NT2/D1 (cell line): ENCODE data around the gene ALOX12.

Experiments
- DNase-seq: peaks from one replicate; pipeline ENCODE4 v3.0.0-alpha.2; 2011; ENCODE audit warnings: low read depth, low spot score
- H3K27me3 ChIP-seq: 2 replicates; pipeline ENCODE4 v1.6.0; 2011; ENCODE audit warnings: mild to moderate bottlenecking; ENCODE audit not compliant: insufficient read length, insufficient read depth
- H3K36me3 ChIP-seq: 2 replicates; pipeline ENCODE4 v1.6.1; 2011; ENCODE audit warnings: mild to moderate bottlenecking, low read length, mixed read lengths; ENCODE audit not compliant: insufficient read depth, insufficient read length
- H3K4me1 ChIP-seq: 2 replicates; pipeline ENCODE4 v1.5.1; 2011; ENCODE audit not compliant: insufficient read depth, insufficient read length
- H3K4me3 ChIP-seq: 2 replicates; pipeline ENCODE4 v1.5.1; 2011; ENCODE audit warnings: low read depth; ENCODE audit not compliant: insufficient read length
- H3K9ac ChIP-seq: 2 replicates; pipeline ENCODE4 v1.6.0; 2011; ENCODE audit warnings: low read depth; ENCODE audit not compliant: insufficient read length
- H3K9me3 ChIP-seq: 2 replicates; pipeline ENCODE4 v1.5.1; 2011; ENCODE audit warnings: mild to moderate bottlenecking, low read length; ENCODE audit not compliant: insufficient read depth
- SUZ12 ChIP-seq: IDR thresholded peaks from 2 replicates; pipeline ENCODE4 v1.6.1; 2011; ENCODE audit not compliant: insufficient read length, insufficient read depth; ENCODE audit errors: extremely low read depth
- YY1 ChIP-seq: IDR thresholded peaks from 2 replicates; pipeline ENCODE4 v1.6.1; 2011; ENCODE audit not compliant: insufficient read length, insufficient read depth
- ZNF274 ChIP-seq: IDR thresholded peaks from 2 replicates; pipeline ENCODE4 v1.6.1; 2011; ENCODE audit warnings: mild to moderate bottlenecking, low read depth, low read length

The ALOX12 gene

DNA sequence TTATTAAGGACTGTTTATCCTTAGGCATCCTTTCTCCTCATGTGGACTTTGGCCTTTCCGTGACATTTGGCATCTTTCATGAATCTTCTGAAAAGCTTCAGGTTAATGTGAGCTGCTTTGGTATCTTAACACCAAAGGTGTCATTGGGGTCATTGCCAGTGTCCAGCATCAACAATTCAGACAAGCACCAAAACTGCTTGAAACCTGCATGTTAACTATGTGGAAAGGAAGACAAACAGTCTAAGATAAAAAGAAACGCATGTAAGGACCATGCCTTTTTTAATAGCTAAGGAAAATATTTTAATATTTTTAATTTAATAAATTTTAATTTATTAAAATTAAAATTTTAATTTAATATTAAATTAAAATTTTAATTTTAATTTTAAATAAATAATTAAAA is 7.9 kb downstream of the ALOX12 start:
- no peak for DNase-seq
- Histone ChIP-seq H3K4me3 (no peak overlapping the region), H3K9me3 (no peaks in the 10 kb centered on the region), H3K9ac (no peak overlapping the region), H3K36me3 (peaks cover 54% of the 10 kb centered on the region), H3K4me1 (no peaks in the 10 kb centered on the region), H3K27me3 (no peaks in the 10 kb centered on the region)
- TF ChIP-seq YY1 = no peak
- no peak for TF ChIP-seq SUZ12
- TF ChIP-seq ZNF274 = no peak

DNA sequence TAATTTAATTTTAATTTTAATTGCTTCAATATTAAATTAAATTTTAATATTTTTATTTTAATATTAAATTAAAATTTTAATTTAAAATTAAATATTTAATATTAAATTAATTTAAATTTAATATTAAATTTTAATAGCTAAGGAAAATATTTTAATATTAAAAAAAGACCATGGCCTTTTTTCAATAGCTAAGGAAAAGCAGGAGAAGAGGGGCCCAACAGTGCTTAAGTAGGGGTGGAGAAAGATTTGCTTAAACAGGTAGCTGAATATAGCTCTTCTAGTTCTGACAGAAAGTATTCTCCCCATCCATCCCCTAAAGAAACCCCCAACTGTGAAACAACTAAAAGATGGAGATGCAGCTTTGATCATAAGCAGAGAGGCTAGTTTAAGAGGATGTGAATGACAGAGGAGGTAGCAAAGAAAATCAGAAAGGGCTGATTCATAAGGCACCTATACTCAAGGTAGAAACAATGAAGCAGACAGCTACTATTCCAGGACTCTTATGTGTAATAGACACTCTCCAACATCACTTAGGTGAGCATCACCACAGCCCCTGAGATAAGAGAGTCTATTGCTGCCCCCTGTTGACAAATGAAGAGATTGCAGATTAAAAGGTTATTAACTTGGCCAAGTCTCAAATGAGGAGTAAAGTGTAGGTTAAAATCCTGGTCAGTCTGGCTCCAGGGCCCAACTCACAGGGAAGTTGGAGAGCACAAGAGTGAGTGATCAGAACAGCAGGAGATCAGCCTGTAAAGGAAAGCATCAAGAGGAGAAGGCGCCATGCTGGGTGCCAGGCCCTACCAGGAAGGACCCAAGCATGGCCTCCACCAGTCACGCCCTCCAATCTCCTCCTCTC is 8.8 kb downstream of the ALOX12 start:
- Histone ChIP-seq H3K9me3 (no peaks in the 10 kb centered on the region), H3K36me3 (peaks cover 50% of the 10 kb centered on the region), H3K4me1 (no peaks in the 10 kb centered on the region), H3K27me3 (no peaks in the 10 kb centered on the region), H3K4me3 (no peak overlapping the region), H3K9ac (no peak overlapping the region)
- TF ChIP-seq ZNF274 (no peak), YY1 (no peak), SUZ12 (no peak)
- no peak for DNase-seq

- Histone ChIP-seq H3K36me3 (peaks cover 53% of the 10 kb centered on the region), H3K9ac (no peak overlapping the region), H3K4me1 (no peaks in the 10 kb centered on the region)
Observed at GRCh38 chr17:7005716-7006115, 9.9 kb downstream of the ALOX12 start.

DNA sequence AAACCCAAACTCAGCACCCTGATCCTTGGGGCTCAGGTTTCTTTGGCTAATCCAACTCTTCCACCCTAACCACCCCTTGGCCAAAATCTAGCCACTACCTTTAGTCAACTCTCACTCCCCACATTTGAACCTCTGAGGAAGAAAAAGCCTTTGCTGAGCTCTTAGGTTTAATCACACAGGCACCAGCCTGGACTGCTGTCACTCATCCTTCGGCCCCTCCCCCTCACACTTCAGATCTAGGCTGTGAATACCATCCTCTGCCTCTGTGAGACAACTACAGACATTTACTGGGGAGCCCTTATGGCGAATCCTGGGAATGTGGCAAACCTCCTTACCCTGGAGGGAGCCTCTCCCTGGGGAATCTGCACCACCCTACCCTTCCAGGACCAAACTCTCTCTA is 11.3 kb downstream of the ALOX12 start:
- Histone ChIP-seq H3K9ac (no peak overlapping the region), H3K4me1 (no peaks in the 10 kb centered on the region), H3K36me3 (peaks cover 44% of the 10 kb centered on the region), H3K9me3 (no peaks in the 10 kb centered on the region), H3K27me3 (no peaks in the 10 kb centered on the region), H3K4me3 (no peak overlapping the region)
- no peak for DNase-seq
- TF ChIP-seq ZNF274 (no peak), SUZ12 (no peak), YY1 (no peak)

More at GRCh38 chr17:7005716-7006115, 9.9 kb downstream of the ALOX12 start:
- Histone ChIP-seq H3K27me3 (no peaks in the 10 kb centered on the region), H3K9me3 (no peaks in the 10 kb centered on the region), H3K4me3 (no peak overlapping the region)
- no peak for TF ChIP-seq ZNF274
- TF ChIP-seq SUZ12 = no peak
- TF ChIP-seq YY1 = no peak
- DNase-seq = no peak

- Histone ChIP-seq H3K4me3 (no peak overlapping the region), H3K4me1 (no peaks in the 10 kb centered on the region), H3K36me3 (peaks cover 30% of the 10 kb centered on the region), H3K9ac (no peak overlapping the region), H3K9me3 (no peaks in the 10 kb centered on the region), H3K27me3 (no peaks in the 10 kb centered on the region)
- TF ChIP-seq YY1 = no peak
- no peak for TF ChIP-seq SUZ12
- no peak for TF ChIP-seq ZNF274
- no peak for DNase-seq
Observed at GRCh38 chr17:7010523-7010922, 14.7 kb downstream of the ALOX12 start.

- no peak for TF ChIP-seq SUZ12
- H3K4me1 ChIP-seq = no peaks in the 10 kb centered on the region
- peak overlapping the region; percentile 91 for H3K4me3 ChIP-seq
- no peaks in the 10 kb centered on the region for H3K9me3 ChIP-seq
- H3K27me3 ChIP-seq = no peaks in the 10 kb centered on the region
- DNase-seq = no peak
- H3K36me3 ChIP-seq = peaks cover 24% of the 10 kb centered on the region
- H3K9ac ChIP-seq = peak overlapping the region; percentile 96
Observed at GRCh38 chr17:7011415-7011814, 15.6 kb downstream of the ALOX12 start.

GRCh38 chr17:7011942-7012254 is 16.0 kb downstream of the ALOX12 start:
- no peaks in the 10 kb centered on the region for H3K4me1 ChIP-seq
- DNase-seq = no peak
- H3K9ac ChIP-seq = peak overlapping the region; percentile 96
- peaks cover 28% of the 10 kb centered on the region for H3K36me3 ChIP-seq
- TF ChIP-seq SUZ12 = no peak
- no peak for TF ChIP-seq YY1
- TF ChIP-seq ZNF274 = no peak
- H3K27me3 ChIP-seq = no peaks in the 10 kb centered on the region
- H3K4me3 ChIP-seq = peak overlapping the region; percentile 91
- no peaks in the 10 kb centered on the region for H3K9me3 ChIP-seq
